OCI-LY3 (cell line): ENCODE results near the gene FN1.

ENCODE experiments used
- CTCF ChIP-seq: fragments of 200-600, 300-600 bp; sonication (generic); IDR thresholded peaks from 2 replicates; pipeline ENCODE4 v1.5.1; 2014; ENCODE audit warnings: antibody characterized with exemption, low read length, low read depth
- EZH2phosphoT487 ChIP-seq: fragments of 200-600 bp; shearing (Covaris generic); IDR thresholded peaks from 2 replicates; pipeline ENCODE4 v1.6.1; 2018; ENCODE audit warnings: antibody characterized with exemption, mixed run types, low read depth

GRCh38 chr2:215356334-215356947 is 79.4 kb downstream of the FN1 start:
- TF ChIP-seq EZH2phosphoT487 (no peak), CTCF (no peak)
